GM21825 (cell line): ENCODE measurements around the gene PCDHGA7.
A peak's percentile ranks its signal among the peaks of the same experiment; 100 is the strongest.
"Not testable (repeated sequence)": the region's sequence is repeated elsewhere in the genome, so short reads cannot be mapped to it uniquely, and the experiment has no call there.

ENCODE experiments used
- ATAC-seq: cut with Tn5 transposase; IDR thresholded peaks from one replicate; pipeline ENCODE4 v1.9.1; 2021; ENCODE audit warnings: mild to moderate bottlenecking, moderate library complexity; ENCODE audit not compliant: unreplicated experiment

Gene PCDHGA7

DNA sequence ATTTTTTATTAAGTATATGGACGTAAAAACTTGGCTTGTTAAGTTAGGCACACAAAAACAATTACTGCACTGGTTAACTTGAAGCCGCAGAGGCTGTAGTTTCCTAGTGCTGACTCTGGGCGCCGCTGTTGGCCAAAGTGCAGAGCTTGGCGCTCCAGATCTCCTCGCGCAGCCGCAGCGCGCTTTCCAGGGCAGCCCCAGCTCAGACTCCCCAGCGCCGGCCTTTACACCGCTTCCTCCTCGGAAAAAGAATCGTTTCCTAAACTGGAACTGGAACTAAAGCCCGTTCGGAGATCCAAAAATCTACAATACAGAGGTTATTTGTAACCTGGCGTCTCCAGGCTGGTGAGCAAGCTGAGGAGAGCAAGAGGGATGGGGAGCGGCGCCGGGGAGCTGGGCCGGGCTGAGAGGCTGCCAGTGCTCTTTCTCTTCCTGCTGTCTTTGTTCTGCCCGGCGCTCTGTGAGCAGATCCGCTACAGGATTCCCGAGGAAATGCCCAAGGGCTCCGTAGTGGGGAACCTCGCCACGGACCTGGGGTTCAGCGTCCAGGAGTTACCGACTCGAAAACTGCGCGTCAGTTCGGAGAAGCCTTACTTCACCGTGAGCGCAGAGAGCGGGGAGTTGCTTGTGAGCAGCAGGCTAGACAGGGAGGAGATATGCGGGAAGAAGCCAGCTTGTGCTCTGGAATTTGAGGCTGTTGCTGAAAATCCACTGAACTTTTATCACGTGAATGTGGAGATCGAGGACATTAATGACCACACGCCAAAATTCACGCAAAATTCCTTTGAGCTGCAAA, 15.4 kb downstream of the PCDHGA7 start, which contains the start of gene PCDHGB5:
Gene PCDHGB5 (plus strand): TSS at position 192 of the 796 bp plus-strand sequence. CDS start 181 bp downstream, at position 373.
- ATAC-seq: peak; percentile 74

DNA sequence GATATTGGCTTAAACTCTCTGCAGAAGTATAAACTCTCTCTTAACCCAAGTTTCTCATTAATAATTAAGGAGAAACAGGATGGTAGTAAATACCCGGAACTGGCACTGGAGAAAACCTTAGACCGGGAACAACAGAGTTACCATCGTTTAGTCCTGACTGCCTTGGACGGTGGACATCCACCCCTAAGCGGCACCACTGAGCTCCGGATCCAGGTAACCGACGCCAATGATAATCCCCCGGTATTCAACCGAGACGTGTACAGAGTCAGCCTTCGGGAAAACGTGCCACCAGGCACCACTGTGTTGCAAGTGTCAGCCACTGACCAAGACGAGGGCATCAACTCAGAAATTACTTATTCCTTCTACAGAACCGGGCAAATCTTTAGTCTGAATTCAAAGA, 16.1 kb downstream of the PCDHGA7 start:
- ATAC-seq: no peak

DNA sequence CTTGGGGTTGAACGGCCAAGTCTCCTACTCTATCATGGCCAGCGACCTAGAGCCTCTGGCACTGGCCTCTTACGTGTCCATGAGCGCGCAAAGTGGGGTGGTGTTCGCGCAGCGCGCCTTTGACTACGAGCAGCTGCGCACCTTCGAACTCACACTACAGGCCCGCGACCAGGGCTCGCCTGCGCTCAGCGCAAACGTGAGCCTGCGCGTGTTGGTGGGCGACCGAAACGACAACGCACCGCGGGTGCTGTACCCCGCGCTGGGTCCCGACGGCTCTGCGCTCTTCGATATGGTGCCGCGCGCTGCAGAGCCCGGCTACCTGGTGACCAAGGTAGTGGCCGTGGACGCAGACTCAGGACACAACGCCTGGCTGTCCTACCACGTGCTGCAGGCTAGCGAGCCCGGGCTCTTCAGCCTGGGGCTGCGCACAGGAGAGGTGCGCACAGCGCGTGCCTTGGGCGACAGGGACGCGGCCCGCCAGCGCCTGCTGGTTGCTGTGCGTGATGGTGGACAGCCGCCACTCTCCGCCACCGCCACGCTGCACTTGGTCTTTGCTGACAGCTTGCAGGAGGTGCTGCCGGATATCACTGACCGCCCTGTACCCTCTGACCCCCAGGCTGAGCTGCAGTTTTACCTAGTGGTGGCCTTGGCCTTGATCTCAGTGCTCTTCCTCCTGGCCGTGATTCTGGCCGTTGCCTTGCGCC, 17.2 kb downstream of the PCDHGA7 start:
- ATAC-seq: no peak

DNA sequence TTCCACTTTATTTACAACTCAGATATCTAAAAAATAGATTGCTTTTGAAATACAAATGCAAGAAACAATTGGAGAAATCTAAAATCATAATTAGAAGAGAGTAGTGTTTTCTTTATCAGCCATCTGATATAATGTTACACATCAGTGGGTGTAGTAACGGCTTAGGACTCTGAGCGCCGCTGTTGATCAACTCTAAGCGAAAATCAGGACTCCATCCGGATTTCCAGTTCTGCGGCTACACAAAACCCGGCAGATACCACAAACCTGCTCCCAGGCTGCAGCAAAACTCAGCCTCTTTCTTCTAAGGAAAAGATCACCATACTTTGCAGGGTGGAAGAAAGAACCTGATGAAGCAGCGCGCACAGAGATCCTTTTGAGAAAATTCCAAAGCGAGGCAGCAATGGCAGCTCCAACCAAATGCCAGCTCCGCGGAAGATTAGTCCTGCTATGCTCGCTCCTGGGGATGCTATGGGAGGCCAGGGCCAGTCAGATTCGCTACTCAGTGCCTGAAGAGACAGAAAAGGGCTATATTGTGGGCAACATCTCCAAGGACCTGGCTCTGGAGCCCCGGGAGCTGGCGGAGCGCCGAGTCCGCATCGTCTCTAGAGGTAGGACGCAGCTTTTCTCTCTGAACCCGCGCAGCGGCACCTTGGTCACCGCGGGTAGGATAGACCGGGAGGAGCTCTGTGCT, 20.2 kb downstream of the PCDHGA7 start, which contains the start of gene PCDHGA9:
Gene PCDHGA9 (plus strand): TSS at position 226 of the 691 bp plus-strand sequence. CDS start 175 bp downstream, at position 401.
- ATAC-seq: no peak

DNA sequence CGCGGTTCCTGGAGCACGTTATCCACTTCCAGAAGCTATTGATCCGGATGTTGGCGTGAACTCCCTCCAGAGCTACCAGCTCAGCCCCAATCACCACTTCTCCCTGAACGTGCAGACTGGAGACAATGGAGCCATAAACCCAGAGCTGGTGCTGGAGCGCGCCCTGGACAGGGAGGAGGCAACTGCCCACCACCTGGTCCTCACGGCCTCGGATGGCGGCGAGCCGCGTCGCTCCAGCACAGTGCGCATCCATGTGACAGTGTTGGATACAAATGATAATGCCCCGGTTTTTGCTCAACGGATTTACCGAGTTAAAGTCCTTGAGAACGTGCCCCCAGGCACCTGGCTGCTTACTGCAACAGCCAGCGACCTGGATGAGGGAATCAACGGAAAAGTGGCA, 20.8 kb downstream of the PCDHGA7 start:
- ATAC-seq: no peak

DNA sequence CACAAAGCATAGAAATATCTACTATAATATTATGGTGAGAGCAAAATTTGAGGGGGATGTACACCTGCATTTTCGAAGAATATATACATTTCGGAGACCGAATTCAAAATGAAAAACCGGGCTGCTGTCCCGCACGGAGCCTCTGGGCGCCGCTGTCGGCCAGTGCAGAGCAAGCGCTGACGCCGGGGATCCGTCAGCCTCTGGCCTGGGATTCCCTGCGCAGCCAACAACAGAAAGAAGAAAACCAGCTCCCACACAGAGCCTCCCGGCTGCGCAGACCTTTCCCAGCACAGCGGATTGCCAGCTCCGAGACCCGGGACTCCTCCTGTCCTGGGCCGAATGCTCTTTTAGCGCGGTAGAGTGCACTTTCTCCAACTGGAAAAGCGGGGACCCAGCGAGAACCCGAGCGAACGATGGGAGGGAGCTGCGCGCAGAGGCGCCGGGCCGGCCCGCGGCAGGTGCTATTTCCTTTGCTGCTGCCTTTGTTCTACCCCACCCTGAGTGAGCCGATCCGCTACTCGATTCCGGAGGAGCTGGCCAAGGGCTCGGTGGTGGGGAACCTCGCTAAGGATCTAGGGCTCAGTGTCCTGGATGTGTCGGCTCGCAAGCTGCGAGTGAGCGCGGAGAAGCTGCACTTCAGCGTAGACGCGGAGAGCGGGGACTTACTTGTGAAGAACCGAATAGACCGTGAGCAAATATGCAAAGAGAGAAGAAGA, 25.4 kb downstream of the PCDHGA7 start, which contains the start of gene PCDHGB6:
Gene PCDHGB6 (plus strand): TSS at position 232 of the 716 bp plus-strand sequence. CDS start 182 bp downstream, at position 414.
- ATAC-seq: peak; percentile 63

DNA sequence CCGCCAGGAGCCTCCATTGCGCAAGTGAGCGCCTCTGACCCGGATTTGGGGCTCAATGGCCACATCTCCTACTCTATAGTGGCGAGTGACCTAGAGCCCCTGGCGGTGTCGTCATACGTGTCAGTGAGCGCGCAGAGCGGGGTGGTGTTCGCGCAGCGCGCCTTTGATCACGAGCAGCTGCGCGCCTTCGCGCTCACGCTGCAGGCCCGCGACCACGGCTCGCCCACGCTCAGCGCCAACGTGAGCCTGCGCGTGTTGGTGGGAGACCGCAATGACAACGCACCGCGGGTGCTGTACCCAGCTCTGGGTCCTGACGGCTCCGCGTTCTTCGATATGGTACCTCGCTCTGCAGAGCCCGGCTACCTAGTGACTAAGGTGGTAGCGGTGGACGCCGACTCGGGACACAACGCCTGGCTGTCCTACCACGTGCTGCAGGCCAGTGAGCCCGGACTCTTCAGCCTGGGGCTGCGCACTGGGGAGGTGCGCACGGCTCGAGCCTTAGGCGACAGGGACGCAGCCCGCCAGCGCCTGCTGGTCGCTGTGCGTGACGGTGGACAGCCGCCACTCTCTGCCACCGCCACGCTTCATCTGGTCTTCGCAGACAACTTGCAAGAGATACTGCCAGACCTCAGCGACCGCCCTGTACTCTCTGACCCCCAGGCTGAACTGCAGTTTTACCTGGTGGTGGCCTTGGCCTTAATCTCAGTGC, 27.2 kb downstream of the PCDHGA7 start:
- ATAC-seq: no peak

DNA sequence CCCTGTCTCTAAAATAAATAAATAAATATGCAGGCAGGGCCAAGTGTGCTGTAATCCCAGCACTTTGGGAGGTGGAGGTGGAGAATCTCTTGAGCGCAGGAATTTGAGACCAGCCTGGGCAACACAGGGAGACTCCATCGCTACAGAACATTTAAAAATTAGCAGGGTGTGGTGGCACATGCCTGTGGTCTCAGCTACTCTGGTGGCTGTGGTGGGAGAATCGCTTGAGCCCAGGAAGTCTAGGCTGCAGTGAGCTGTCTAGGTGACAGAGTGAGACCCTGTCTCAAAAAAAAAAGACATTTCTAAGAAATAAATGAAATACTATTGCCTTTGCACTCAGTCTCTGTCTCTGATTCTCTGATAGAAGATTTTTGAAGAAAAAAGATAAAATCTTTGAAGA, 29.0 kb downstream of the PCDHGA7 start:
- no peak for ATAC-seq

DNA sequence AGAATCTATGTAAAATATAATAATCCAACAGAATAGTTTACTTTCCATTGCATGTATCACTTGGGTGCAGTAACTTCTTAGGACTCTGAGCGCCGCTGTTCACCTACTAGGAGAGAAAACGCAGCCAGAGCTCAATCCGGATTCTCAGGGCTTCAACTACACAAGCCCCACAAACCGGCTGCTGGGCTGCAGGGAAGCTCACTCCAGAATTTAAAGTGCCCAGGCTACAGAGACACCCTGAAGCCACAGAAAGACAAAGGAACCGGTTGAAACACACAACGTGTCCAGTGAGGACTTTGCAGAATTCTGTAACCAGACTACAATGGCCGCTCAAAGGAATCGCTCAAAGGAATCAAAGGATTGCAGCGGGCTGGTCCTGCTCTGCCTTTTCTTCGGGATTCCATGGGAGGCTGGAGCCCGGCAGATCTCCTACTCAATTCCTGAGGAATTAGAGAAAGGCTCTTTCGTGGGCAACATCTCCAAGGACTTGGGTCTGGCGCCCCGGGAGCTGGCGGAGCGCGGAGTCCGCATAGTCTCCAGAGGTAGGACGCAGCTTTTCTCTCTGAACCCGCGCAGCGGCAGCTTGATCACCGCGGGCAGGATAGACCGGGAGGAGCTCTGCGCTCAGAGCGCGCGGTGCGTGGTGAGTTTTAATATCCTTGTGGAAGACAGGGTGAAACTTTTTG, 30.5 kb downstream of the PCDHGA7 start, which contains the start of gene PCDHGA10:
Gene PCDHGA10 (plus strand): TSS at position 134 of the 686 bp plus-strand sequence. CDS start 189 bp downstream, at position 323.
- ATAC-seq: peak; percentile 66

DNA sequence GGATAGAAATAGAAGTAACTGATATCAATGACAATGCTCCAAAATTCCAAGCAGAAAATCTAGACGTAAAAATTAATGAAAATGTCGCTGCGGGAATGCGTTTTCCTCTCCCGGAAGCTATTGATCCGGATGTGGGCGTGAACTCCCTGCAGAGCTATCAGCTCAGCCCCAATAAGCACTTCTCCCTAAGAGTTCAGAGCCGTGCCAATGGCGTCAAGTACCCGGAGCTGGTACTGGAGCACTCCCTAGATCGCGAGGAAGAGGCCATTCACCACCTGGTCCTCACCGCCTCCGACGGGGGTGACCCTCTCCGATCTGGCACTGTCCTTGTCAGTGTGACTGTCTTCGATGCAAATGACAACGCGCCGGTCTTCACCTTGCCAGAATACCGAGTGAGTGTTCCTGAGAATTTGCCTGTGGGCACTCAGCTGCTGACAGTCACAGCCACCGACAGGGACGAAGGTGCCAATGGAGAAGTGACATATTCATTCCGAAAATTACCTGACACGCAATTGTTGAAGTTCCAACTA, 31.1 kb downstream of the PCDHGA7 start:
- no peak for ATAC-seq

DNA sequence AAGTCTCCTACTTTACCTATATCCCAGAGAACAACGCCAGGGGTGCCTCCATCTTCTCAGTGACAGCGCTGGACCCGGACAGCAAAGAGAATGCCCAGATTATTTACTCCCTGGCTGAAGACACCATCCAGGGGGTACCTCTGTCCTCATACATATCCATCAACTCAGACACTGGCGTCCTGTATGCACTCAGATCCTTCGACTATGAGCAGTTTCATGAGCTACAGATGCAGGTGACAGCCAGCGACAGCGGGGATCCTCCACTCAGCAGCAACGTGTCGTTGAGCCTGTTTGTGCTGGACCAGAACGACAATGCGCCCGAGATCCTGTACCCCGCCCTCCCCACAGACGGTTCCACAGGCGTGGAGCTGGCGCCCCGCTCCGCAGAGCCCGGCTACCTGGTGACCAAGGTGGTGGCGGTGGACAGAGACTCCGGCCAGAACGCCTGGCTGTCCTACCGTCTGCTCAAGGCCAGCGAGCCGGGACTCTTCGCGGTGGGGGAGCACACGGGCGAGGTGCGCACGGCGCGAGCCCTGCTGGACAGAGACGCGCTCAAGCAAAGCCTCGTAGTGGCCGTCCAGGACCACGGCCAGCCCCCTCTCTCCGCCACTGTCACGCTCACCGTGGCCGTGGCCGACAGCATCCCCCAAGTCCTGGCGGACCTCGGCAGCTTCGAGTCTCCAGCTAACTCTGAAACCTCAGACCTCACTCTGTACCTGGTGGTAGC, 32.2 kb downstream of the PCDHGA7 start:
- ATAC-seq: not testable (repeated sequence)

DNA sequence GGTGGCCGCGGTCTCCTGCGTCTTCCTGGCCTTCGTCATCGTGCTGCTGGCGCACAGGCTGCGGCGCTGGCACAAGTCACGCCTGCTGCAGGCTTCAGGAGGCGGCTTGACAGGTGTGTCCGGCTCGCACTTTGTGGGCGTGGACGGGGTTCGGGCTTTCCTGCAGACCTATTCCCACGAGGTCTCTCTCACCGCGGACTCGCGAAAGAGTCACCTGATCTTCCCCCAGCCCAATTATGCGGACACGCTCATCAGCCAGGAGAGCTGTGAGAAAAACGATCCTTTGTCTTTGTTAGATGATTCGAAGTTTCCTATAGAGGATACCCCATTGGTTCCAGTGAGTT, 32.7 kb downstream of the PCDHGA7 start:
- not testable (repeated sequence) for ATAC-seq

DNA sequence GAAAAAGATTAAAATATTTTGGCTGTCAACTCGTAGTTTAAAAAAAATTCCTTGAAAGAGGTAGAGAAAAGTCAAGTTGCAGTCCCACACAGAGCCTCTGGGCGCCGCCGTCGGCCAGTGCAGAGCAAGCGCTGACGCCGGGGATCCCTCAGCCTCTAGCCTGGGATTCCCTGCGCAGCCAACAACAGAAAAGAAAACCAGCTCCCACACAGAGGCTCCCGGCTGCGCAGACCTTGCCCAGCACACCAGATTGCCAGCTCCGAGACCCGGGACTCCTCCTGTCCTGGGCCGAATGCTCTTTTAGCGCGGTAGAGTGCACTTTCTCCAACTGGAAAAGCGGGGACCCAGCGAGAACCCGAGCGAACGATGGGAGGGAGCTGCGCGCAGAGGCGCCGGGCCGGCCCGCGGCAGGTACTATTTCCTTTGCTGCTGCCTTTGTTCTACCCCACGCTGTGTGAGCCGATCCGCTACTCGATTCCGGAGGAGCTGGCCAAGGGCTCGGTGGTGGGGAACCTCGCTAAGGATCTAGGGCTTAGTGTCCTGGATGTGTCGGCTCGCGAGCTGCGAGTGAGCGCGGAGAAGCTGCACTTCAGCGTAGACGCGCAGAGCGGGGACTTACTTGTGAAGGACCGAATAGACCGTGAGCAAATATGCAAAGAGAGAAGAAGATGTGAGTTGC, 35.1 kb downstream of the PCDHGA7 start, which contains the start of gene PCDHGB7:
Gene PCDHGB7 (plus strand): TSS at position 184 of the 679 bp plus-strand sequence. CDS start 183 bp downstream, at position 367.
- ATAC-seq: peak; percentile 79

DNA sequence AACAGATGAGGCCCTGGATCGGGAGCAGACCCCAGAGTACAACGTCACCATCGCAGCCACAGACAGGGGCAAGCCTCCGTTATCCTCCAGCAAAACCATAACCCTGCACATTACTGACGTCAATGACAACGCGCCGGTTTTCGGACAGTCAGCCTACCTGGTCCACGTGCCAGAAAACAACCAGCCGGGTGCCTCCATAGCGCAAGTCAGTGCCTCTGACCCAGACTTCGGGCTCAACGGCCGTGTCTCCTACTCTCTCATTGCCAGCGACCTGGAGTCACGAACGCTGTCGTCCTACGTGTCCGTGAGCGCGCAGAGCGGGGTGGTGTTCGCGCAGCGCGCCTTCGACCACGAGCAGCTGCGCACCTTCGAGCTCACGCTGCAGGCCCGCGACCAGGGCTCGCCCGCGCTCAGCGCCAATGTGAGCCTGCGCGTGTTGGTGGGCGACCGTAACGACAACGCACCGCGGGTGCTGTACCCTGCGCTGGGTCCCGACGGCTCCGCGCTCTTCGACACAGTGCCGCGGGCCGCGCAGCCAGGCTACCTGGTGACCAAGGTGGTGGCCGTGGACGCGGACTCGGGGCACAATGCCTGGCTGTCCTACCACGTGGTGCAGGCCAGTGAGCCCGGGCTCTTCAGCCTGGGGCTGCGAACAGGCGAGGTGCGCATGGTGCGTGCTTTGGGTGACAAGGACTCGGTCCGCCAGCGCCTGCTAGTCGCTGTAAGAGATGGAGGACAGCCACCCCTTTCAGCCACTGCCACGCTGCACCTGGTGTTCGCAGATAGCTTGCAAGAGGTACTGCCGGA, 36.7 kb downstream of the PCDHGA7 start:
- ATAC-seq: no peak

DNA sequence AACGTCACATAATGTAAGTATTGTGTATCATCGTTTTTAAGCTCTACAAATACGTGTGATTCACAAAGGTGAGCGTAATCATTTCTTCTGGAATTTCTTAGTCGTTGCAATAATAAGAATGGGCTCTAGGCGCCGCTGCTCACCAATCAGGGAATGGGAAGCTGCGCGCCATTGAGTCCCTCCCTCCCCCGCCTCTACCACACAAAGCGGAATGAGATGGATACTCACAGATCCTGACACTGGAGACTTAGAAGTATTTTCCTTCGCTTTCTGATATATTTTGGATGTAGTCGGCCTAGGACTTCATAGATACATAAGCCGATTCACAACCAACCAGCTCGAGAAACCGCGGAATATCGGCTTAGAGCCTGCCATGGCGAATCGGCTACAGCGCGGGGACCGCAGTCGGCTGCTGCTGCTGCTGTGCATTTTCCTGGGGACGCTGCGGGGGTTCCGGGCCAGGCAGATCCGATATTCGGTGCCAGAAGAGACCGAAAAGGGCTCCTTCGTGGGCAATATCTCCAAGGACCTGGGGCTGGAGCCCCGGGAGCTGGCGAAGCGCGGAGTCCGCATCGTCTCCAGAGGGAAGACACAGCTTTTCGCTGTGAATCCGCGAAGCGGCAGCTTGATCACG, 38.4 kb downstream of the PCDHGA7 start, which contains the start of gene PCDHGA11:
Gene PCDHGA11 (plus strand): TSS at position 197 of the 634 bp plus-strand sequence. CDS start 177 bp downstream, at position 374.
- peak; percentile 56 for ATAC-seq

DNA sequence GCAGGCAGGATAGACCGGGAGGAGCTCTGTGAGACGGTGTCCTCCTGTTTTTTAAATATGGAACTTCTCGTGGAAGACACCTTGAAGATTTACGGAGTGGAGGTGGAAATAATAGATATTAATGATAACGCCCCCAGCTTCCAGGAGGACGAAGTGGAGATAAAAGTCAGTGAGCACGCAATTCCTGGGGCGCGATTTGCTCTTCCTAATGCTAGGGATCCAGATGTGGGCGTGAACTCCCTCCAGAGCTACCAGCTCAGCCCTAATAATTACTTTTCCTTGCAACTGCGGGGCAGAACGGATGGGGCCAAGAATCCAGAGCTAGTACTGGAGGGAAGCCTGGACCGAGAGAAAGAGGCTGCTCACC, 38.9 kb downstream of the PCDHGA7 start:
- no peak for ATAC-seq
